ENCODE measurements around the gene SLC29A3.

GRCh38 chr10:71339796-71340589 lies 20.9 kb downstream of the SLC29A3 start:
- TF ChIP-seq, protein P1, sequence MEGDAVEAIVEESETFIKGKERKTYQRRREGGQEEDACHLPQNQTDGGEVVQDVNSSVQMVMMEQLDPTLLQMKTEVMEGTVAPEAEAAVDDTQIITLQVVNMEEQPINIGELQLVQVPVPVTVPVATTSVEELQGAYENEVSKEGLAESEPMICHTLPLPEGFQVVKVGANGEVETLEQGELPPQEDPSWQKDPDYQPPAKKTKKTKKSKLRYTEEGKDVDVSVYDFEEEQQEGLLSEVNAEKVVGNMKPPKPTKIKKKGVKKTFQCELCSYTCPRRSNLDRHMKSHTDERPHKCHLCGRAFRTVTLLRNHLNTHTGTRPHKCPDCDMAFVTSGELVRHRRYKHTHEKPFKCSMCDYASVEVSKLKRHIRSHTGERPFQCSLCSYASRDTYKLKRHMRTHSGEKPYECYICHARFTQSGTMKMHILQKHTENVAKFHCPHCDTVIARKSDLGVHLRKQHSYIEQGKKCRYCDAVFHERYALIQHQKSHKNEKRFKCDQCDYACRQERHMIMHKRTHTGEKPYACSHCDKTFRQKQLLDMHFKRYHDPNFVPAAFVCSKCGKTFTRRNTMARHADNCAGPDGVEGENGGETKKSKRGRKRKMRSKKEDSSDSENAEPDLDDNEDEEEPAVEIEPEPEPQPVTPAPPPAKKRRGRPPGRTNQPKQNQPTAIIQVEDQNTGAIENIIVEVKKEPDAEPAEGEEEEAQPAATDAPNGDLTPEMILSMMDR (IDR thresholded peaks at IDR 0.05; ENCODE audit: insufficient read depth, low read length, poor library complexity, severe bottlenecking): no peak
- TF ChIP-seq EZH2phosphoT487 (conservative IDR thresholded peaks at IDR 0.05; ENCODE audit: low read length): no peak
